GM18861 (cell line): ENCODE data around the gene TSPAN15.

Source experiments
- ATAC-seq: cut with Tn5 transposase; IDR thresholded peaks from one replicate; pipeline ENCODE4 v1.9.1; 2021; ENCODE audit not compliant: unreplicated experiment

The TSPAN15 gene

GRCh38 chr10:69451209-69451783 is at the start of gene TSPAN15:
Gene TSPAN15 (plus strand): TSS chr10:69451465. CDS start chr10:69451595, 130 bp downstream.
- peak; percentile 77 for ATAC-seq

- no peak for ATAC-seq
Measured at GRCh38 chr10:69402386-69402785, 48.9 kb upstream of the TSPAN15 start.

GRCh38 chr10:69403066-69403465 is 48.2 kb upstream of the TSPAN15 start:
- no peak for ATAC-seq

GRCh38 chr10:69403519-69403918 is 47.7 kb upstream of the TSPAN15 start:
- no peak for ATAC-seq

- no peak for ATAC-seq
Measured at GRCh38 chr10:69404786-69405185, 46.5 kb upstream of the TSPAN15 start.

- ATAC-seq: no peak
Measured at GRCh38 chr10:69405221-69405620, 46.0 kb upstream of the TSPAN15 start.

GRCh38 chr10:69406302-69406811 is 44.9 kb upstream of the TSPAN15 start:
- no peak for ATAC-seq

GRCh38 chr10:69406816-69407580 is 44.3 kb upstream of the TSPAN15 start:
- ATAC-seq: no peak

GRCh38 chr10:69407621-69408301 is 43.5 kb upstream of the TSPAN15 start:
- no peak for ATAC-seq

GRCh38 chr10:69408318-69409175 is 42.7 kb upstream of the TSPAN15 start:
- ATAC-seq: peak; percentile 87

GRCh38 chr10:69409176-69409495 is 42.1 kb upstream of the TSPAN15 start:
- ATAC-seq: no peak

GRCh38 chr10:69409968-69410367 is 41.3 kb upstream of the TSPAN15 start:
- ATAC-seq: peak; percentile 36

- no peak for ATAC-seq
Measured at GRCh38 chr10:69410487-69410886, 40.8 kb upstream of the TSPAN15 start.

- ATAC-seq: no peak
Measured at GRCh38 chr10:69411476-69411875, 39.8 kb upstream of the TSPAN15 start.

- ATAC-seq: no peak
Measured at GRCh38 chr10:69412232-69412790, 39.0 kb upstream of the TSPAN15 start.

GRCh38 chr10:69413221-69413865 is 37.9 kb upstream of the TSPAN15 start:
- ATAC-seq: no peak

- ATAC-seq: no peak
Measured at GRCh38 chr10:69414036-69415018, 36.9 kb upstream of the TSPAN15 start.

- no peak for ATAC-seq
Measured at GRCh38 chr10:69415049-69415448, 36.2 kb upstream of the TSPAN15 start.

- ATAC-seq: no peak
Measured at GRCh38 chr10:69415951-69416350, 35.3 kb upstream of the TSPAN15 start.
